HG03354 (cell line): ENCODE measurements around the gene SNRNP27.
"Not testable (repeated sequence)": the region's sequence is repeated elsewhere in the genome, so short reads cannot be mapped to it uniquely, and the experiment has no call there.

Experiments
- ATAC-seq: cut with Tn5 transposase; IDR thresholded peaks from one replicate; pipeline ENCODE4 v1.9.1; 2021; ENCODE audit warnings: mild to moderate bottlenecking; ENCODE audit not compliant: unreplicated experiment, poor library complexity, severe bottlenecking

The SNRNP27 gene

DNA sequence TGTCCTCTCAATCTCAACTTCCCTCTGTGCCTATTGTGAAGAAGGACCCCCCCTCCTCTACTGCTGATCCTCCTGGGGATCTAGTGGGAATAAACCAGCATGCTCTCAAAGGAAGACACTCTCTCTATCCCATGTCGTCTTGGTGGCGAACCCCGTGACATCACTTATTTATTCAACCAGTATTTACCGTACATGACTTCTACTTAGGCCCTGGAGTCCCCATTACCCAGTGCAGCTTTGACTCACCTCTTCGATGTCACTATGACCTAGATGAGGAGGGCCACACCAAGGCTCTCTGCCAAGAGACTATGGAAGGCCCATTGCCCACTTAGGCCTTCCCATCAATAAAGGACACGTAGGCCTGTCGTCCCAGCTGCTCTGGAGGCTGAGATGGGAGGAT, 51.0 kb downstream of the SNRNP27 start:
- no peak for ATAC-seq

DNA sequence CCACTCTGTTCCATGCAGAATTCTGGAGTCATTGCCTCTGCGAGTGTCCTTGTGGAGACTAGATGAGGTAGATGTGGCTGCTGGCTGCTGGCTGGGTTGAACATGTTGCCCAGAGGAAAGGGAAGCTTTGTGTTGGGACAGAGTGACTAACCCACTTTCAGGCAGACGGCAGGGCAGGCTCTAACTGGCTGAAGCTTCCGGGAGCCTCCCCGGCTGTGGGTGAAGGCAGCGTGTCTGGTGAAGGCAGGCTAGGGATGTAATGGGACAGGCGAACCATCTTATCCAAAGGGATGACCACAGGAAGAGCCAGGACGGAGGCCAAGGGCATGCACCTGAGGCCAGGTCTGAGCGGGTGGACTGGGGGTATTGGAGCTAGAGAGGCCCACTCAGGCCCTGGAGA, 51.7 kb downstream of the SNRNP27 start:
- no peak for ATAC-seq

GRCh38 chr2:69945941-69946340, 52.2 kb downstream of the SNRNP27 start:
- ATAC-seq = no peak

GRCh38 chr2:69946351-69947324, 52.9 kb downstream of the SNRNP27 start:
- peak; percentile 91 for ATAC-seq

- no peak for ATAC-seq
Observed at GRCh38 chr2:69947325-69947931, 53.7 kb downstream of the SNRNP27 start.

- ATAC-seq = no peak
Observed at GRCh38 chr2:69948032-69948962, 54.5 kb downstream of the SNRNP27 start.

DNA sequence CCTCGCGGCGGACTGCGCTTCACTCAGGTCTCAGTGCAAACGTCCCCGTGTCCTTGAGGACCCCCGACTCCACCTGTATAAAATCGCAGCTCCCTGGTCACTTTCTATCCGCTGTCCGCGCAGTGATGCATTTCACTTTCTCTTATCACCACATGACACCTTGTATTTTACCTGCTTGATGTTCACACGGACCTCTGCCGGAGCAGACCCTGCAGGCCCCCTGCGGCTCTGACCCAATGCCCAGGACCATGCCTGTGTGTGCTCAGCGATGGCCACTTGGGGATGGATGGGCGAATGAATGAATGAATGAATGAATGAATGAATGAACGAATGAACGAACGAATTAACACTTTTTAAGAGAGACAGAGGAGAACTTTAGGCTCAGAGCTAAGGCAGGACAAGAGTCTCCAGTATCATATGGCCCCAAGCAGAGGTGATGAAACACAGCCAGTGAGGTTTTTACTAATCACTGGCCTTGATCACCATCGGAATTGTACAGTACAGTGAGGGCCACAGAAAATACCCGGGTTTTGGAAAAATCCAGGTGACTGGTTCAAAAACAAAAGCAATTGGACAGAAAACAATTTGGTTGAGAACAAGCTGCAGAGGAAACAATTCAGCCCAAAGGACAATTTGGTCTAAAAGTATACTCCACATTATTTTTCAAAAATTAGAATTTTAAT, 55.3 kb downstream of the SNRNP27 start:
- no peak for ATAC-seq

GRCh38 chr2:69950241-69950640, 56.5 kb downstream of the SNRNP27 start:
- ATAC-seq = no peak

DNA sequence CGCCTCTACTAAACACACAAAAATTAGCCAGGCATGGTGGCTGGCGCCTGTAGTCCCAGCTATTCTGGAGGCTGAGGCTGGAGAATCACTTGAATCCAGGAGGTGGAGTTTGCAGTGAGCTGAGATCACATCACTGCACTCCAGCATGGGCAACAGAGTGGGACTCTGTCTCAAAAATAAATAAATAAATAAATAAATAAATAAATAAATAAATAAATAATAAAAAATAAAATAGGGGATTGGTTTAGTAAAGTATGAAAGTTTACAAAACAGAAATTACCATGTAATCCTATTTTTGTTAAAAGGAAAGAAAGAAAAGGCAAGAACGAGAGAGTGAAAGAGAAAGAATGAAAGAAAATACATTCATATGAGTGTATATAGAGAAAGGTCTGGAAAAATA, 56.9 kb downstream of the SNRNP27 start:
- ATAC-seq = not testable (repeated sequence)

- ATAC-seq = no peak
Observed at GRCh38 chr2:69952336-69953115, 58.8 kb downstream of the SNRNP27 start.

DNA sequence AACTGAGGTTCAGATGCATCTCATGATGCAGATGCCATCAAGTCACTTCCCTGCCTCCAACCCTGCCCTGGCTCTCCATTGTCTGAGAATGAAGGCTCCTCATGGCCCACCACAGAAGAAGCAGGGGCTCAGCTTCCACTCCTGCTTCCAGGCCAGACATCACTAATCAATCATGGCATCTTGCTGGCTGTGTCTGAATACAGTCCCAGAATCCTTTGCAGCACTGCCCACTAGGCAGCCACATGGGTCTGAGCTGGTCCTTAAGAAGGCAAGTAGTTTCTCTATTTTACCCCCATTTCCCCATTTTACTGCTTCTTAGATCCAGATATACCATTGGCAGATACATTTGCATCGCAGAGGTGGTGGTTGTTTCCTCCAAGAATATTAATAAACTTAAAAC, 60.3 kb downstream of the SNRNP27 start:
- no peak for ATAC-seq
